NB4 (cell line): ENCODE results near the gene TTLL5.

Experiments
- CTCF ChIP-seq: IDR thresholded peaks from one replicate; pipeline ENCODE4 v1.5.1; 2012; ENCODE audit warnings: low read depth, low read length
- MAX ChIP-seq: IDR thresholded peaks from 2 replicates; pipeline ENCODE4 v1.6.1; 2011; ENCODE audit warnings: low read depth, low read length

GRCh38 chr14:75802486-75802885 is 141.4 kb downstream of the TTLL5 start:
- no peak for TF ChIP-seq CTCF
- no peak for TF ChIP-seq MAX
